Measurements from ENCODE around the gene RBM18. TPM values are rescaled to one million over a fixed set of nuclear protein-coding genes. Genes with fewer than 3 reads are reported as not detected.

Gene RBM18
- total RNA-seq = 6.5 and 7.0 TPM in 2 replicates

GRCh38 chr9:122264360-122265148 lies at the start of gene RBM18, which contains the start of gene MRRF:
TSS of gene RBM18 (minus strand) at chr9:122264840. CDS start at chr9:122261492, 3,348 bp downstream.
TSS of gene MRRF (plus strand) at chr9:122264882. CDS start at chr9:122270892, 6,010 bp downstream.

GRCh38 chr9:122228568-122229484 lies 35.8 kb downstream of the RBM18 start, which contains the start of gene LHX6:
TSS of gene LHX6 (minus strand) at chr9:122228957. CDS start at chr9:122228740, 217 bp downstream.

Other genes with a start within 250 kb of the RBM18 start
- 1.9 and 2.9 TPM in 2 replicates for gene TTLL11, start 171.5 kb downstream of the RBM18 start, total RNA-seq
- 52.6 and 55.9 TPM in 2 replicates for gene NDUFA8, start 105.1 kb downstream of the RBM18 start, total RNA-seq
- gene MORN5, start 104.9 kb downstream of the RBM18 start, total RNA-seq = not detected in 2 replicates
- gene LHX6, start 35.9 kb downstream of the RBM18 start, total RNA-seq = not detected in 2 replicates
- 30.9 and 38.8 TPM in 2 replicates for gene MRRF, start within 50 bp of the RBM18 start, total RNA-seq
- gene PTGS1, start 106.2 kb upstream of the RBM18 start, total RNA-seq = under 0.01 and 0.91 TPM in 2 replicates
- not detected in 2 replicates for gene OR1J1, start 213.1 kb upstream of the RBM18 start, total RNA-seq
- gene OR1J2, start 246.0 kb upstream of the RBM18 start, total RNA-seq = not detected in 2 replicates